ENCODE data around the gene TSEN54. TPM values are rescaled to one million over a fixed set of nuclear protein-coding genes. Genes with fewer than 3 reads are reported as not detected.
A peak's percentile ranks its signal among the peaks of the same experiment; 100 is the strongest.

Gene TSEN54
- total RNA-seq, 4 donors from 2014 or later: 11.6 to 46.6 (median 25.8) TPM

DNA sequence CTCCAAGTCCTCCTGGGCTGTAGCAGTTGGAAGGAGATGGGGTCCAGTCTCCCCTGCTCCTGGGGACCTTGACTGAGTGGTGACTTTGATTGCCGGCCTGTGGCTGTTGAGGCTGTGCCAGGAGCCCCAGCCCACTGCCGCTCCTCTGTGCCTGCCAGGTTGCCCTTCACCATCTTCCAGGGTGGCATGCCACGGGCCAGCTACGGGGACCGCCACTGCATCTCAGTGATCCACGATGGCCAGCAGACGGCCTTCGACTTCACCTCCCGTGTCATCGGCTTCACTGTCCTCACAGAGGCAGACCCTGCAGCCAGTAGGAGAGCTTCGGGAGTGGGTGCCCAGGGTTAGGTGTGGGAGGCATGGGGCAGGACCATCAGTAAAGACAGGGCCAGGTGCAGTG lies 47.9 kb downstream of the TSEN54 start:
- DNase-seq: no peak
- Histone ChIP-seq H3K27me3 (no peaks in the 10 kb centered on the region), H3K27ac (no peak overlapping the region), H3K9me3 (no peaks in the 10 kb centered on the region), H3K4me1 (peaks cover 5 to 16% of the 10 kb centered on the region in 2 donors), H3K36me3 (peaks cover 9 to 13% of the 10 kb centered on the region in 2 donors), H3K4me3 (replicated peaks in 1 of 3) (no peak overlapping the region)
- WGBS, 2 donors: 92% methylated on average over 9 of the region's 11 CpGs; no CpG with 5 or more reads in 1 of the 2 donors
- TF ChIP-seq, protein P1, sequence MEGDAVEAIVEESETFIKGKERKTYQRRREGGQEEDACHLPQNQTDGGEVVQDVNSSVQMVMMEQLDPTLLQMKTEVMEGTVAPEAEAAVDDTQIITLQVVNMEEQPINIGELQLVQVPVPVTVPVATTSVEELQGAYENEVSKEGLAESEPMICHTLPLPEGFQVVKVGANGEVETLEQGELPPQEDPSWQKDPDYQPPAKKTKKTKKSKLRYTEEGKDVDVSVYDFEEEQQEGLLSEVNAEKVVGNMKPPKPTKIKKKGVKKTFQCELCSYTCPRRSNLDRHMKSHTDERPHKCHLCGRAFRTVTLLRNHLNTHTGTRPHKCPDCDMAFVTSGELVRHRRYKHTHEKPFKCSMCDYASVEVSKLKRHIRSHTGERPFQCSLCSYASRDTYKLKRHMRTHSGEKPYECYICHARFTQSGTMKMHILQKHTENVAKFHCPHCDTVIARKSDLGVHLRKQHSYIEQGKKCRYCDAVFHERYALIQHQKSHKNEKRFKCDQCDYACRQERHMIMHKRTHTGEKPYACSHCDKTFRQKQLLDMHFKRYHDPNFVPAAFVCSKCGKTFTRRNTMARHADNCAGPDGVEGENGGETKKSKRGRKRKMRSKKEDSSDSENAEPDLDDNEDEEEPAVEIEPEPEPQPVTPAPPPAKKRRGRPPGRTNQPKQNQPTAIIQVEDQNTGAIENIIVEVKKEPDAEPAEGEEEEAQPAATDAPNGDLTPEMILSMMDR (IDR thresholded peaks at IDR 0.05): no peak
- TF ChIP-seq POLR2A (IDR thresholded peaks at IDR 0.05): no peak
- intact Hi-C loops (cut with DNase I): no loop called here

DNA sequence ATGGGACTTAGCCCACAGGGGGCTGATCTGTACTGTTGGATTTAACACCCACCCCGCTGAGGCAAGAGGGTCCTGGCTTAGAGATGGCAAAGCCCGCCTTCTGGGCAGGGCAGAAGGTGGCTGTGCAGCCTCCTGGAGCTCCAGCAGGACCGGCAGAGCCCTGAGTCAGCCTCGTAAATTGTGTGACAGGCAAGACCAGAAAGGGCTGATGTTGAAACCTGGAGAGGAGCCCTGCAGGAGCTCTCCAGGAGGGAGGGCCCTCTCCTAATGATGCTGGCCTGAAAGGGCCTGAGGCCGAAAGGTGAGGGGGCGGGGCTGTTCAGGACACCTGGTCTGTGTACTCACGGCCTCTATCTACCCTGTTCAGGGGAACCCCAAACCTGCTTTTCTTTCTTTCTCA lies 48.7 kb downstream of the TSEN54 start:
- Histone ChIP-seq H3K36me3 (peaks cover 9 to 18% of the 10 kb centered on the region in 2 donors), H3K27ac (peak overlapping the region in 1 of 3 donors; percentile 89), H3K27me3 (no peaks in the 10 kb centered on the region), H3K4me1 (peaks cover 5 to 16% of the 10 kb centered on the region in 2 donors), H3K9me3 (no peaks in the 10 kb centered on the region), H3K4me3 (replicated peaks in 1 of 3) (no peak overlapping the region)
- TF ChIP-seq POLR2A (IDR thresholded peaks at IDR 0.05): no peak
- TF ChIP-seq, protein P1 (IDR thresholded peaks at IDR 0.05): no peak
- WGBS, 2 donors: 80 to 92% methylated on average over 7 of the region's 7 CpGs
- DNase-seq: no peak
- intact Hi-C loops (cut with DNase I): no loop called here

DNA sequence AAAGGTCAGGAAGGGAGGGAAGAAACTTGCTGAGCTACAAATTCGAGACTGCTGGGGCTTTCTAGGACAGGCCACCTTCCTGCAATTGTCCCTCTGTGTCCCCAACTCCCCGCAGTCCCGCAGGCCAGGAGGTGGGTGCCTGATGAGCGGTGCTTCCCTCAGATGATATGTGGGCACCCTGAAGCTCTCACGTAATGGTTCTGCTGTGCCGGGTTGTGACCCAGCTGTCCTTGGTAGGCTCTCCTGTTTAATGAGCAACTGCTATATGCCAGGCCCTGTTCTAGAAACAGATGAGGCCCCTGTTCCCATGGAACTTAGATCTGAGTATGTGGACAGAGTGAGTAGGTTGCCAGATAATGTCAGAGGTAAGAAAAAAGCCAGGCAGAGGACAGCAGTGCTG lies 49.3 kb downstream of the TSEN54 start:
- Histone ChIP-seq H3K4me3 (replicated peaks in 1 of 3) (no peak overlapping the region), H3K9me3 (no peaks in the 10 kb centered on the region), H3K36me3 (peaks cover 9 to 23% of the 10 kb centered on the region in 2 donors), H3K27me3 (no peaks in the 10 kb centered on the region), H3K4me1 (peaks cover 5 to 16% of the 10 kb centered on the region in 2 donors), H3K27ac (peak overlapping the region in 2 of 3 donors; percentile 72 to 89)
- intact Hi-C loops (cut with DNase I): no loop called here
- TF ChIP-seq, protein P1 (IDR thresholded peaks at IDR 0.05): no peak
- TF ChIP-seq POLR2A (IDR thresholded peaks at IDR 0.05): no peak
- WGBS, 2 donors: 87 to 93% methylated on average over 6 of the region's 6 CpGs
- DNase-seq: no peak

DNA sequence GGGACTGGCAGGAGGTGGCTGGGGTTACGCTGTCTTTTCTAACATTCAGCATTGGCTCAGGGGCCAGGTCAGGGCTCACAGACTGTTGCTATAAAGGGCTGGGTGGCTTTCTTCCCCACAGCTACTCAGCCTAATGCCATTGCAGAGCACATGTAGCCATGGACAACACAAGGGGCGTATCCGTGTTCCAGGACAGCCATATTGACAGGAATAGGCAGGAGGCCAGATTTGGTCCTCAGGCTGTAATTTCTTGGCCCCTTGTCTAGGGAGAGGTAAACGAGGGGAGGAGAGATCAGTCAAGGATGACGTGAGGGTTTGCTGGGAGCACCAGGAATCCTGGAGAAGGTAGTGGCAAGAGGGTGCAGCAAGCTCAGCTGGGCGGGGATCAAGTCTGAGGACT lies 50.1 kb downstream of the TSEN54 start:
- TF ChIP-seq, protein P1 (IDR thresholded peaks at IDR 0.05): no peak
- TF ChIP-seq POLR2A (IDR thresholded peaks at IDR 0.05): peak in 1 of 2 donors; percentile 40
- peaks cover 14 to 26% of the 10 kb centered on the region in 2 donors for H3K36me3 ChIP-seq
- H3K9me3 ChIP-seq: no peaks in the 10 kb centered on the region
- H3K27ac ChIP-seq: peak overlapping the region; percentile 51 to 89 (median 72)
- H3K4me3 ChIP-seq (replicated peaks in 1 of 3): no peak overlapping the region
- WGBS, 2 donors: 41 to 57% methylated on average over 6 of the region's 6 CpGs
- DNase-seq: peak; percentile 87 to 88
- peaks cover 5 to 16% of the 10 kb centered on the region in 2 donors for H3K4me1 ChIP-seq
- intact Hi-C loops (cut with DNase I): no loop called here
- H3K27me3 ChIP-seq: no peaks in the 10 kb centered on the region

DNA sequence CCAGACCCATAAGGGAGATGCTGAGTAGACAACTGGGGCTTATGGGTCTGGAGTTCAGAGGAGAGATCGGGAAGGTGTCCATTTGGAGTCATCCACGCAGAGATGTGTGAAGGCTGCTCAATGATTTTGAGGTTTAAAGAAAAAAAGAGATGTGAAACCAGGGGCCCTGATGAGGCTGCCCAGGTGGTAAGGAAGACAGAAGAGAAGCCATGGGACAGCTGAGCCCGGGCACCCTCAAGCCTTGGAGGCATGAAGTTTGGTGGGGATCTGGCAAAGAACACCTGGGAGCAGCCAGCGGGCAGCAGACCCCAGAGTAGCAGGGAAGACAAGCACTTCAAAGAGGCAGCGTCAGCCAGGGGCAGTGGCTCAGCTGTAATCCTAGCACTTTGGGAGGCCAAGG lies 50.5 kb downstream of the TSEN54 start:
- intact Hi-C loops (cut with DNase I): no loop called here
- no peak for TF ChIP-seq POLR2A (IDR thresholded peaks at IDR 0.05)
- TF ChIP-seq, protein P1 (IDR thresholded peaks at IDR 0.05): no peak
- Histone ChIP-seq H3K4me3 (replicated peaks in 1 of 3) (no peak overlapping the region), H3K4me1 (peaks cover 5 to 16% of the 10 kb centered on the region in 2 donors), H3K36me3 (peaks cover 14 to 26% of the 10 kb centered on the region in 2 donors), H3K27ac (peak overlapping the region in 2 of 3 donors; percentile 72 to 89), H3K9me3 (no peaks in the 10 kb centered on the region), H3K27me3 (no peaks in the 10 kb centered on the region)
- 52 to 67% methylated on average over 5 of the region's 5 CpGs for WGBS, 2 donors
- no peak for DNase-seq

Measured in thyroid gland (tissue), 4 donors.